Head of caudate nucleus (tissue), 42 donors: Measurements from ENCODE around the gene ACBD7.

Source experiments
- DNase-seq, 42 donors: peaks; one replicate each; pipeline versions ENCODE4 v3.0.0 to v3.0.0-alpha.2; 2020 to 2021; ENCODE audit warnings: mixed read lengths in 7 of 42
- intact Hi-C: fragments of 100-400 bp; cut with DNase I; formaldehyde crosslinking; loops from one replicate; pipeline ENCODE4 v1.15.0; 2022

The ACBD7 gene

DNA sequence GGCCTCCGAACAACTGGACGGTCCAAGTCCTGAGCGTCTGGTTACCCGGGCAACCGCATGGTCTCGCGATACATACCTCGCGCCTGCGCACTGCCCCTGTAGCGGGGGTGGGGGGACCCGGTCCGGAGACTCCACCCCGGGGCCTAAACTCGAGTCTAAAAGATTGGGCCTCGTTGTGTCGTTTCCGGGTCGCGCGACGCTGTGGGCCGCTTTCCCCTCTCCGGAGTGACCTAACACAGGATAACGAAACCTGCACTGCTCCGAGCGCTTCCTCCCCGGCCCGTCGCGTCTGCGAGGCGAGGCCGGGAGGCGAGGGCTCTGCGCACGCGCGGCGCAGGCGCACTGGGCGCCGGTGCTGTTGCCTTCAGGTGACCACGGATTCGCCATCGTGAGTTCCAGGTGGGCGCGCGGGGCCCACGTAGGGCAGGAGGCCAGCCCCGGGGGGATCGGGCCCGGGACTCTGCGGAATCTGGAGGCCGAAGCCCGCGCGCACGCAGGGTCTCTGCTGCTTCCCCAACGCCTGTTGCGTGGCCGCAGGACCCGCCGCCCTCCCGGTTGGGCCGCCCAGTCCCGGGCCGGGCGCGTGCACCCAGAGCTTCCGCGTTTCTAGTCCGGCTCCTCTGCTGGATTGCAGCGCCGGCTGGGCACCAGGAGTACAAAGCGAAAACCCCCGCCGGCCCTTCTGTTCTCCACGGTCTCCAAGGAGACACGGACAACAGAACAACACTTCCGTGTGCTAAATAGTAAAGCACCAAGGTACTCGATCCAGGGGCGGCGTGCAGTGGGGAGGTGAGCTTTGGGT lies 8.6 kb upstream of the ACBD7 start, which contains the start of gene RPP38:
Gene RPP38 (plus strand): TSS at position 345 of the 802 bp plus-strand sequence. CDS start 5,960 bp downstream, outside the sequence.
- intact Hi-C loops: loop anchor here (2.0 to 10.0 kb wide), 4 partner anchors 70 to 268 kb away; partner anchors contain the start of genes MEIG1, NMT2 and SUV39H2
- peak; percentile 95 to 99 (median 98) for DNase-seq

DNA sequence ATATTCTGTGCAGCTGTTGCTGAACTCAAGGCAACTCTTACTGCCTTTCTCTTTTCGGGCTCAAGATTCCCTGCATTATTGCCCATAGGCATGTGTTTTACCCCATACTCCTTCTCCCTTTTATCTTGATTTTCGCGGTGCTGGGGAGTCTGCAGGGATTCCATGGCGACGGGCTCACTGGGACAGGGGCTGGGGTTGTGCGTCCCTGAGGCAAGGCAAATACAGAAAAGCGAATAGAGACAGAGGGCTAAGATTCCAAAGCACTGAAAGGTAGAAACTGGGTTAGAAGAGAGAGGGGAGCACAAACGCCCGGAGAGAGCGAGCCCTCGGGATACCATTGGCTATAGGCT lies 8.1 kb upstream of the ACBD7 start:
- peak in 1 of 42 donors; percentile 28 for DNase-seq
- intact Hi-C loops: loop anchor here (2.0 to 10.0 kb wide), 4 partner anchors 71 to 268 kb away; partner anchors contain the start of genes MEIG1, NMT2 and SUV39H2

DNA sequence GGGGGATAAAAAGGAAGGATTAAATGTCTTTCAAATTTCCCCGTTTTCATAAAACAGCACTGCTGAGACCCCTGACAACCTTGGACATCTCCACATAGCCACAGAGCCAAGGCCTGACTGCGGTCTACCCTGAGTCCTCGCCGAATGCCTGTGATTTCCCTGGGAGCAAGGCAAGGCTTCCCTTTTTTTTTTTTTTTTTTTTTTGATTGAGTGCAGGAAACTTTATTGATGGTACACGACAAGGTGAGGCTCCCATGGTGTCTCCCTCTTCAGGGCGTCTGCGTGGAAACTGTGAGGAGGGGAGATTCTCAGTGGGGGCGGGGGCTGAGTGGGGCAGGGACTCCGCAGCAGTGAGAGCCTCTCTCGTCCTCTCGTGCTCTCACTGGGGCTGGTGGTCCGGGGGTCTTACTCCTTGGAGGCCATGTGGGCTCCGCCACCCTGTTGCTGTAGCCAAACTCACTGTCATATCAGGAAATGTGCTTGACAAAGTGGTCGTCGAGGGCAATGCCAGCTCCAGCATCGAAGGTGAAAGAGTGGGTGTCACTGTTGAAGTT lies 4.4 kb upstream of the ACBD7 start:
- intact Hi-C loops: loop anchor here (10.0 kb wide), 1 partner anchor 272 kb away; no protein-coding TSS in a partner anchor
- no peak for DNase-seq

DNA sequence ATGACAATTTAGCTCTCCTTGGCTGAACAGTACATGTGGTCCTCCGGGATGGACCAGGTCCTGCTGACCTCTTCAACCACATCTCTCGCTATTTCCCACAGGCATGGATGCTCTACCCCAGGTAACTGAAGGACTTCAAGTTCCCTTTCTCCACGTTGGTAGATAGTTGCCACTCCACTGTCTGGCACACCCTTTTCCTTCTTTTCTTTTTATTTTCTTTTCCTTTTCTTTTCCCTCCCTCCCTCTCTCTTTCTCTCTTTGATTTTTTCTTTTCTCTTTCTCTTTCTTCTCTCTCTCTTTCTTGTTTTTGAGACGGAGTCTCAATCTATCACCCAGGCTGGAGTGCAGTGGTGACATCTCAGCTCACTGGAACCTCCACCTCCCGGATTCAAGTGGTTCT lies 2.8 kb upstream of the ACBD7 start:
- no peak for DNase-seq
- intact Hi-C loops: loop anchor here (10.0 kb wide), 1 partner anchor 273 kb away; no protein-coding TSS in a partner anchor

DNA sequence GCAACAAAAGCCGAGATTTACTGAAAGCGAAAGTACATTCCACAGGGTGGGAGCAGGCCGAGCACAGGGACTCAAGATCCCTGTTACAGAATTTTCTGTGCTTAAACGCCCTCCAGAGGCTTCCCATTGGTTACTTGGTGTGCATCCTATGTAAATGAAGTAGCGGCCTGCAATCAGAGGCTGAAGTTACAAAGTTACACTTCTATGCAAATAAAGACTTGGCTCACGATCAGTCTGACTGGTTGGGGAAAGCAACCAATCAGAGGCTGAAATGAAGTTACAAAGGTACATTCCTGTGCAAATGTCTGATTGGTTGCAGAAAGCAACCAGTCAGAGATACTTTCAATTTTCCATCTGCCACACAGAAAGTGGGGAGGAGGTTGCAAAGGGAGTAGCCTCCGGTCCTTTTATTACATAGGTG lies 4.1 kb downstream of the ACBD7 start:
- intact Hi-C loops: no loop called here
- peak in 23 of 42 donors; percentile 10 to 71 (median 33) for DNase-seq

DNA sequence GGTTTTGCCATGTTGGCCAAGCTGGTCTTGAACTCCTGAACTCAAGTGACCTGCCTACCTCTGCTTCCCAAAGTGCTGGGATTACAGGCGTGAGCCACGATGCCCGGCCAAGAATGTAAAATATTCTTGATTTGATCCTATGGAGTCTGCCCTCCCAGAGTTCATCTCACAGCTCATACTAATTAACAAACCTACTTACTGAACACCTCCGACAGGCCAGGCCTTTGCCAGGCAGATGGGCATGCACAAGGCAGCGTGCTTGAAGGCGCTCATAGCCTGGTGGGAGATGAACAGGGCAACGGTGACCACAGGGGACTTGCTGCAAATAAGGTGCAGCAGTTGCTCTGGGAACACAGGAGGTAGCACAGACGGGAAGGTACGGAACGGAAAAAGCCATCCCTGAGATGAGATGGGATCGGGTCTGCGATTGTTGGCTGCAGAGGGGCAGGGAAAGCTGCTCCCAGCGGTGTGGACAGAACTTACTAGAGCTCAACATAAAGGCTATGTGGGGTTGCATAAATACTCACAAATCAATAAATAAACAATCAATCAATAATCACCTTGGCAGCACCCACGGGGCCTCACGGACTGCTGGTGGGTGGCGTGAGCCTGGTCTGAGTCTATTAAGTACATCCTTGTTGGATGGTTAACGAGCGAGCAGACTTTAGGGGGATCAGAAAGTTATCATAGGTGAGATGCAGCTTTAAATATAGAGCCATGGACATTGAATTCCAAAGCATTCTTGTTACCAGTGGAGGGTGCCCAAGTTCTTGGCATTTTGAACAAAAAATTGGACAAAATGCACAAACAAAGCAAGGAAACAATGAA lies 4.7 kb downstream of the ACBD7 start:
- intact Hi-C loops: no loop called here
- DNase-seq: no peak

DNA sequence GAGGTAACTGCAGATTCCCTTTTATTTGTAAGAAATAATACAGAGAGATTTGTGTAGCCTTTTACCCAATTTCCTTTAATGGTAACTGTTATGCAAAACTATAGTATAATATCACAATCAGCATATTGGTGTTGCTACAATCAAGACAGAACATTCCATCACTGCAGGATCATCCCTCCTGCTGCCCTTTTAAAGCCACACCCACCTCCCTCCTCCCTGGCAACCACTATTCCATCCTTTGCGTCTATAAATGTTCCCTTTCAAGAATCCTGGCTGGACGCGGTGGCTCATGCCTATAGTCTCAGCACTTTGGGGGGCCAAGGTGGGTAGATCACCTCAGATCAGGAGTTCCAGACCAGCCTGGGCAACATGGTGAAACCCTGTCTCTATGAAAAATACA lies 13.2 kb downstream of the ACBD7 start:
- intact Hi-C loops: no loop called here

DNA sequence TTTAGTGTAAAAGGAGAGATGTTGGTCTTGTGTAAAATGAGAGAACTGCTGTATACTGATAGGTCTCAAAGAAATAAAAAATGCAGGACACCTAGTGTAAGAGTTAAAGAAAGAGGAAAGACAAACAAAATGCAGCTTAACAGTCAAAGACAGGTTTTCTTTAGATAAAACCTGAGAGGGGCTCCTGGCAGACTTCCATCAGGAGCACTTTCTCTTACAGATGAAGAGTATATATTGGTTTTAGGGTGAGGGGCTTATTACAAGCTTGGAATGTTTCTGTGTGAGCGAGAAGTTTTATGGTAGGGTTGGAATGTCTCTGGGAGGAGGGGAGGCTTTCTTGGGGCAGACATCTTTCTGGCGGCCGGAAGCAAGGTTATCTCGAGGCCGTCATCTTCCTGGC lies 16.2 kb downstream of the ACBD7 start:
- no peak for DNase-seq
- intact Hi-C loops: no loop called here

More for the DNA sequence above, 13.2 kb downstream of the ACBD7 start:
- DNase-seq: no peak

DNA sequence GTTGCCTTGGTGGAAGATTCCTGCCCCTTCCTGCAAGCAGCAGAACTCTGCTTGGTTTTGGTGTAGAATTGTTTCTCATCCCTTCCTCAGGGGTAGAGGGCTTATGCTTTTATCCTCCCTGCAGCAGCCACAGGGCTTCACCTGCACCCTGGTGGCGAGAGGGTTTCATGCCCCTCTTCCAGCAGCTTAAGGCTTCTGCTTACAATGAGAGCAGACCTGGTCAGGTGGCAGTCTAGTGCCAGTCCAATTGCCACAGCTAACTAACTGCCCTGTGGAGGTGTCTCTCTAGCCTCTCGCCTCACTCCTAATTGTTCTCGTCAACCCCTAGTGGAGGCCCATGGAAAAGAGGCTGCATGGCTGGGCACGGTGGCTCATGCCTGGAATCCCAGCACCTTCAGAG lies 19.3 kb downstream of the ACBD7 start:
- no peak for DNase-seq
- intact Hi-C loops: no loop called here

DNA sequence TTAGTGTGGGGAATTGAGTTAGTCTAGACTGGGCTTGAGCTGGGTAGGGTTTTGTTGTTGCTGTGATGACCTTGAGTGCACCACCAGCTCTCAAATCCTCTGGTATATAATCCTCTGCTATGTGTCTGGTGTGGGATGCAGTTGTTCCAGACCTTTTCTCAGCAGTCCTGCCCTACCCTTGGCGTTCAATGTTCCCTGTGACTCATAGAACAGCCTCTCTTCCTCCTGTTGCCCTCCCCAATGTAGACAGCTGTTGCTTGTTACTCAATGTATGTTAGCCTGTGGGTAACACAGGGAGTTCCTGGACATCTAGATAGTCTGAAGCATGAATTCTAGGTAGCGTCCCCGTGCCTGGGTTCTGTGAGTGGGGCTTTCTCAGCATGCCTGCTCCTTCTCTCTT lies 19.8 kb downstream of the ACBD7 start:
- DNase-seq: no peak
- intact Hi-C loops: no loop called here

DNA sequence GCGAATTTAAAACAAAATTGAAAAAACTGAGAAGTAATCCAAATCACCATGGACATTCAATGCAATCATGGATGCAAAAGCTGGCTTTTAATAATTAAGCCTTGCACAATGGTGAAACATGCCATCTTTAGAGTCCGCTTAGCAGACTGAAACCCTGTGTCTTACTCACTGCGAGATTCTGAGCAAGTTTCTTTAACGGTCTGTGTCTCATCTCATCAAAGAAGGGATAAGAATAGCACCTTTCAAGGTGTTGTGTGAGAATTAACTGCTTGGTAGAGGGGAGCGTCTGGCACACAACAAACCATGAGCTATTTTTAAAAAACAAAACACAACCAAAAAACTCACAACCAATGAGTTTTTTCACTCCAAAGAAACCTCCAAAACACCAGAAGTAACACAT lies 21.4 kb downstream of the ACBD7 start:
- intact Hi-C loops: no loop called here
- DNase-seq: no peak

DNA sequence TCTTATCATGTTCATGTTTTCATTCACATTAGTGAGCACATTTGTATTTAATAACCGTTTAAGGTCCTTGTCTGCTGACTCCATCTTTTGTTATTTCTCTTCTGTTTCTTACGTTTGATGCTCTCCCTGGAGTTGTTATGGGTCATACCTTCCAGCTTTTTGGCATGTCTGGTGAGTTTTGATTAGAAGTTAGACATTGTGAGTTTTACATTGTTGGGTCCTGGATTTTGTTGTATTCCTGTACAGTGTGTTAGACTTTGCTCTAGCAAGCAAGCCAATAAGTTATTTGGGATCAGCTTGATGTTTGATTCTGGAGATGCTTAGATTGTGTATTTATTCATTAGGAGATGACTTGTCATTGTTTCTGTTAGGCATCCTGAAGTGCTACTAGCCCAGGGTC lies 27.9 kb downstream of the ACBD7 start:
- intact Hi-C loops: no loop called here
- DNase-seq: no peak

DNA sequence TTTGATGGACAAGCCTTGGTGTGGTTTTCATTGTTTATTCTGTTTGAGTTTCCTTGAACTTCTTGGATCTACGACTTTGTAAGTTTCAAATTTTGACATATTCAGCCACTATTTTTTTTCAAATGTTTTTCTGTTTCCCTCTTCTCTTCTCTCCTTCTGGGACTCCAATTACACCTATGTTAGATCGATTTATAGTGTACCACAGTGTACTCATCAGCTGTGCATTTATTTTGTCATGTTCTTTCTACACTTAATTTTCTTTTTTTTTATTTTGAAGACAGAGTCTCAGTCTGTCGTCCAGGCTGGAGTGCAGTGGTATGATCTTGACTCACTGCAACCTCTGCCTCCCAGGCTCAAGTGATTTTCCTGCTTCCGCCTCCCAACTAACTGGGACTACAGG lies 28.7 kb downstream of the ACBD7 start:
- no peak for DNase-seq
- intact Hi-C loops: no loop called here

DNA sequence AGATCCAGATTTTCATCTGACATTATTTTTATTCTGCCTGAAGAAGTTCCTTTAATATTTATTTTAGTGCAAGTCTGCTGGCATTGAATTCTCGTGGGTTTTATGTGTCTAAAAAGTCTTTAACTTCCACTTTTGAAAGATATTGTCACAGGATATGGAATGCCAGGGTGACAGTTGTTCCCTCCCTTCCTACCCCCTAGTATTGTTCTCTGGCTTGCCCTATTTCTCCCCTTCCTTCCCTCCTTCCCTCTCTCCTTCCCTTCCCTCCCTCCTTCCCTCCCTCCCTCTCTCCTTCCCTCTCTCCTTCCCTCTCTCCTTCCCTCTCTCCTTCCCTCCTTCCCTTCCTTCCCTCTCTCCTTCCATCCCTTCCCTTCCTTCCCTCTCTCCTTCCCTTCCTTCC lies 29.9 kb downstream of the ACBD7 start:
- no peak for DNase-seq
- intact Hi-C loops: no loop called here

DNA sequence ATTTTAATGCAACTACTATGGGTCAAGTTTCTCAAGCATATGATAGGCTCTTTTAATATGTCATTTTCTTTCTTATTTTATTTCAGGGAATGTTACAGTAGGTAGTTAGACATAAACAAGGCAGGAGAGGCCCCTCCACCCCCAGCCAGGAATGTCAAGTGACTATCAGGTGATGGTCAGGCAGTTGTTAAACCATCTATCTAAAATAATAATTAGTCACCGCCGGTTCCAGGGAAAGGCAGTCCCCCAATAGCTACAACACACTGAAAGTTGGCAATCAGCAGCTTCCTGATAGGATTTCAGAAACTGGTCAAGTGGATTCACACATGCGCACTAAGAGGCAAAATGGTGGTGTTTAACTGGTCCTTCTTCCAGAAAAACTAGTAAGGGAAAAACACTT lies 35.5 kb downstream of the ACBD7 start:
- intact Hi-C loops: no loop called here
- DNase-seq: no peak

DNA sequence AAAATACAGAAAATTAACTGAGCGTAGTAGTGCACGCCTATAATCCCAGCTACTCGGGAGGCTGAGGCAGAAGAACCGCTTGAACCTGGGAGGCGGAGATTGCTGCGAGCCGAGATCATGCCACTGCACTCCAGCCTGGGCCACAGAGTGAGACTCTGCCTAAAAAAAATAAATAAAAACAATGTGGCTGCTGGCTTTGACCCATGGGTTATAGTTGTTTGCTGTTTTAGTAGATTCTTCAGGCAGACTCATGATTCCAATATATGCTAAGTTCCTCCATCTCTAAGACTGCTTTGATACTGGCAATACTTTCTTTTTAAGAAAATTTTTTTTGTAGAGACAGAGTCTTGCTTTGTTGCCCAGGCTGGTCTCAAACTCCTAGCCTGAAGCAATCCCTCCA lies 36.5 kb downstream of the ACBD7 start:
- intact Hi-C loops: no loop called here
- no peak for DNase-seq

DNA sequence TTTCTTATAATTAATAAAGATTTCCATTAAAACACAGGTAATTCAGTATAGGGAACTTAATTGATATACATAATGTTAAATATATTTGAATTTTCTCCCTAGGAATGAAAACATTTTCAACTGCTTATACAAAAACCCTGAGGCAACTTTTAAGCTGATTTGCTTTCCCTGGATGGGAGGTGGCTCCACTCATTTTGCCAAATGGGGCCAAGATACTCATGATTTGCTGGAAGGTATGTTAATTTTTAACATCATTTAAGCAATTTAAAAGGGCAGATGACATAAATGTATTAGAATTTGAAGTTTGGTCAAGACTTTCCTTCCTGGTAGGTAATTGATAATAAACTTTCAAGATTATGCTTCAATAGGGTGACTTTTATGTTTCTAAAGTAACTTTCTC lies 39.0 kb downstream of the ACBD7 start:
- DNase-seq: no peak
- intact Hi-C loops: no loop called here

DNA sequence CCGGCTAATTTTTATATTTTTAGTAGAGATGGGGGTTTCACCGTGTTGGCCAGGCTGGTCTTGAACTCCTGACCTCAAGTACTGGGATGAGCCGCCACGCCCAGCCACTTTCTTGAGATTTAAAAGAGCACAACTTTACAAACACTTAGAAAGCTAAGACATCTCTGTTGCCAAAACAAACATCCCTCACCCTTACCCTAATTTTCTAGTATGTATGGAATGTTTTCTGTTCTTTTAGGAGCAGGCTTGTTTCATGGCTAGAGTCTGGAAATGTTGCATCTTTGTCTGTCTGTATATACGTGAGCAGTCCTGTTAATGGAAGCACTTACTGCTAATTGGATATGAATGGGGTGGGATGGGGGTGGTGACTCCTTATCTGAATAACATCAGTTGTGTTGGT lies 42.0 kb downstream of the ACBD7 start:
- intact Hi-C loops: no loop called here
- no peak for DNase-seq

DNA sequence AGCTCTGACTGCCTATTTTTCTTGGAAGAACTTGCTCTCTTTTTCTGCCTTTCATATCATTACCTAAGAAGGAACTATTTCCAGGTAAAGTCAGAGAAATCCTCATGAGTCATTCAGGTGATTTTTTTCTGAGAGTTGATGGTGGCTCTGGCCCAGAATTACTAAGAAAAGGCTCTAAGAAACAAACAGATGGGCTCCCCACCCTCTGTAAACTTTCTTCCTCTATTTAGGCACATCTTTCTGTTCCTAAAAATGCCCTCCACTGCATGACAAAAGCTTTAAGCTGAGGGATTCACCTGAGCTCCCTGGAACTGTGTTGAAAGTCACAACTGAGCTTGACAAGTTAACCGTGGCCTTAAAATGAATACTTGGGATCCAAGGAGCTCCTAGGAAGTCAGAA lies 43.2 kb downstream of the ACBD7 start:
- intact Hi-C loops: no loop called here
- DNase-seq: no peak

DNA sequence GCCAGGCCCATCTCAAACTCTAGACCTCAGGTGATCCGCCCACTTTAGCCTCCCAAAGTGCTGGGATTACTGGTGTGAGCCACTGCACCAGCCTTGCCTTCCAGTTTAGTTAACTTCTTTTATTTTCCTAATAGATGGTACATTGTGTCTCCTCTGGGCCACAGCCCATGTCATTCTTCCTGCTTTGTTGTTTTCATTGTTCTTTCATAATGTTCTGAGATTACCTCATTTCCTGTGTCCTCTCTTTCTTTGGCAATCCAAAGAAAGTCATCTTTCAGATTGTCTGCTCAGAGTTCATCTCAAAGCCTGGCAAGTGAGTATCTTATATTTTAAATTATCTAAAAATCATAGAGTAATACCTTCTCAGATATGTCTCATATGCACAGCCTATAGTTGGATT lies 44.9 kb downstream of the ACBD7 start, which contains the start of gene OLAH:
Gene OLAH (plus strand): TSS at position 270 of the 400 bp plus-strand sequence. CDS start 3,346 bp downstream, outside the sequence.
- intact Hi-C loops: no loop called here
- no peak for DNase-seq
